WTC11 (cell line): Measurements from ENCODE around the gene MDGA2.

Experiments
- HMGA2 ChIP-seq: fragments of 250-450 bp; sonication (Bioruptor Pico); IDR thresholded peaks from 2 replicates; pipeline ENCODE4 v1.4.0; 2021; ENCODE audit warnings: mild to moderate bottlenecking, moderate library complexity
- IRF2 ChIP-seq: sonication (generic); formaldehyde crosslinking; IDR thresholded peaks from 2 replicates; pipeline ENCODE4 v1.8.0; 2022; ENCODE audit warnings: low read depth, missing genetic modification reagents, borderline replicate concordance
- RORB ChIP-seq: fragments of 250-450 bp; sonication (Bioruptor Pico); IDR thresholded peaks from 2 replicates; pipeline ENCODE4 v1.9.0; 2021; ENCODE audit warnings: mild to moderate bottlenecking
- TP53 ChIP-seq: sonication (generic); formaldehyde crosslinking; IDR thresholded peaks from 2 replicates; pipeline ENCODE4 v1.8.1; 2023; ENCODE audit warnings: mild to moderate bottlenecking, missing genetic modification reagents
- ZNF671 ChIP-seq: fragments of 250-450 bp; sonication (Bioruptor Pico); IDR thresholded peaks from 2 replicates; pipeline ENCODE4 v1.8.0; 2021; ENCODE audit warnings: mild to moderate bottlenecking
- TF ChIP-seq, protein P1 (sequence below): fragments of 200-600 bp; IDR thresholded peaks from 2 replicates; pipeline ENCODE4 v1.8.0; 2022; ENCODE audit warnings: antibody characterized with exemption
- TF ChIP-seq, protein P2 (sequence below): sonication (generic); formaldehyde crosslinking; IDR thresholded peaks from 2 replicates; pipeline ENCODE4 v1.8.1; 2023; ENCODE audit warnings: mild to moderate bottlenecking, missing genetic modification reagents, borderline replicate concordance

DNA sequence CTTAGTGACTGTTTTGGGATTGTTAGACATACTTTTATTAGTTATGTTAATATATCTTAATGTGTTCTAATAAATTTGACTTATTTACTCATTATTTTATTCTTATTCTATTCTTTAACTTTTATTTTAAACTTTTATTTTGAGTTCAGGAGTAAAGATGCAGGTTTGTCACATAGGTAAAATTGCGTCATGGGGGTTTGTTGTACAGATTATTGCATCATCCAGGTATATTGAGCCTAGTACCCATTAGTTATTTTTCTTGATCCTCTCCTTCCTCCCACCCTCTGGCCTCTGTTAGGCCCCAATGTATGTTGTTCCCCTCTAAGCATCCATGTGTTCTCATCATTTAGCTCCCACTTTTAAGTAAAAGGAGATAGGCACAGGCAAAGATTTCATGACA lies 495.5 kb downstream of the MDGA2 start:
- TF ChIP-seq, protein P1, sequence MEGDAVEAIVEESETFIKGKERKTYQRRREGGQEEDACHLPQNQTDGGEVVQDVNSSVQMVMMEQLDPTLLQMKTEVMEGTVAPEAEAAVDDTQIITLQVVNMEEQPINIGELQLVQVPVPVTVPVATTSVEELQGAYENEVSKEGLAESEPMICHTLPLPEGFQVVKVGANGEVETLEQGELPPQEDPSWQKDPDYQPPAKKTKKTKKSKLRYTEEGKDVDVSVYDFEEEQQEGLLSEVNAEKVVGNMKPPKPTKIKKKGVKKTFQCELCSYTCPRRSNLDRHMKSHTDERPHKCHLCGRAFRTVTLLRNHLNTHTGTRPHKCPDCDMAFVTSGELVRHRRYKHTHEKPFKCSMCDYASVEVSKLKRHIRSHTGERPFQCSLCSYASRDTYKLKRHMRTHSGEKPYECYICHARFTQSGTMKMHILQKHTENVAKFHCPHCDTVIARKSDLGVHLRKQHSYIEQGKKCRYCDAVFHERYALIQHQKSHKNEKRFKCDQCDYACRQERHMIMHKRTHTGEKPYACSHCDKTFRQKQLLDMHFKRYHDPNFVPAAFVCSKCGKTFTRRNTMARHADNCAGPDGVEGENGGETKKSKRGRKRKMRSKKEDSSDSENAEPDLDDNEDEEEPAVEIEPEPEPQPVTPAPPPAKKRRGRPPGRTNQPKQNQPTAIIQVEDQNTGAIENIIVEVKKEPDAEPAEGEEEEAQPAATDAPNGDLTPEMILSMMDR = no peak
- TF ChIP-seq RORB (CRISPR knock-in tag) (no peak), TP53 (CRISPR knock-in tag) (no peak), HMGA2 (CRISPR knock-in tag) (no peak), IRF2 (no peak), ZNF671 (CRISPR knock-in tag) (no peak)
- TF ChIP-seq, protein P2, sequence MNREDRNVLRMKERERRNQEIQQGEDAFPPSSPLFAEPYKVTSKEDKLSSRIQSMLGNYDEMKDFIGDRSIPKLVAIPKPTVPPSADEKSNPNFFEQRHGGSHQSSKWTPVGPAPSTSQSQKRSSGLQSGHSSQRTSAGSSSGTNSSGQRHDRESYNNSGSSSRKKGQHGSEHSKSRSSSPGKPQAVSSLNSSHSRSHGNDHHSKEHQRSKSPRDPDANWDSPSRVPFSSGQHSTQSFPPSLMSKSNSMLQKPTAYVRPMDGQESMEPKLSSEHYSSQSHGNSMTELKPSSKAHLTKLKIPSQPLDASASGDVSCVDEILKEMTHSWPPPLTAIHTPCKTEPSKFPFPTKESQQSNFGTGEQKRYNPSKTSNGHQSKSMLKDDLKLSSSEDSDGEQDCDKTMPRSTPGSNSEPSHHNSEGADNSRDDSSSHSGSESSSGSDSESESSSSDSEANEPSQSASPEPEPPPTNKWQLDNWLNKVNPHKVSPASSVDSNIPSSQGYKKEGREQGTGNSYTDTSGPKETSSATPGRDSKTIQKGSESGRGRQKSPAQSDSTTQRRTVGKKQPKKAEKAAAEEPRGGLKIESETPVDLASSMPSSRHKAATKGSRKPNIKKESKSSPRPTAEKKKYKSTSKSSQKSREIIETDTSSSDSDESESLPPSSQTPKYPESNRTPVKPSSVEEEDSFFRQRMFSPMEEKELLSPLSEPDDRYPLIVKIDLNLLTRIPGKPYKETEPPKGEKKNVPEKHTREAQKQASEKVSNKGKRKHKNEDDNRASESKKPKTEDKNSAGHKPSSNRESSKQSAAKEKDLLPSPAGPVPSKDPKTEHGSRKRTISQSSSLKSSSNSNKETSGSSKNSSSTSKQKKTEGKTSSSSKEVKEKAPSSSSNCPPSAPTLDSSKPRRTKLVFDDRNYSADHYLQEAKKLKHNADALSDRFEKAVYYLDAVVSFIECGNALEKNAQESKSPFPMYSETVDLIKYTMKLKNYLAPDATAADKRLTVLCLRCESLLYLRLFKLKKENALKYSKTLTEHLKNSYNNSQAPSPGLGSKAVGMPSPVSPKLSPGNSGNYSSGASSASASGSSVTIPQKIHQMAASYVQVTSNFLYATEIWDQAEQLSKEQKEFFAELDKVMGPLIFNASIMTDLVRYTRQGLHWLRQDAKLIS = no peak
